Hippocampal formation (tissue), 2 donors: Measurements from ENCODE around the gene BATF3.

ENCODE experiments used
- DNase-seq, 2 donors: peaks; one replicate each; lab custom pipeline; 2025; lab: John Stamatoyannopoulos, UW

The BATF3 gene

DNA sequence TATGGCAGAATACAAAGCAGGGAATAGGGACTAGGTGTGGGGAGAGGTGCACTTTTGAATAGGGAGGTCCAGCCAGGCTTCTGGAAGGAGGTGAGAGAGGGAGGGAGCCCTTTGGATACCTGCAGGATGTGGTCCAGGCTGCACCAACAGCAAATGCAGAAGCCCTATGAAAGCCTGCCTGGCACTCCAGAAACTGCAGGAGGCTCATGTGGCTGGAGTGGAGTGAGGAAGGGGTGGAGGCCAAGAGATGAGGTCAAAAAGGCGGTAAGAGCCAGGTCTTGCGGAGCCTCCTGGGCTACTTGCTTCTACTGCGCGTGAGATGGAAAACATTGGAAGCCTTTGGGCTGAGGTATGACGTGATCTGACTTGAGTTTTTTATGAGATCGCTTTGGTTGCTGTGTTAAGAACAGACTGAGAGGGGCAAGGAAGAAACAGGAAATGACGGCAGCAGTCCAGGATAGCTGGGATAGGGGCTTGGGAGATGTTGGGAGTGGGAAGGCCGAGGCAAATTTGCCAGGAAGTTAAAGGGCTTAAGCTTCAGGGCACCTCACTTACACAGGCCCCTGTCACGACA, 4.4 kb upstream of the BATF3 start:
- no peak for DNase-seq

DNA sequence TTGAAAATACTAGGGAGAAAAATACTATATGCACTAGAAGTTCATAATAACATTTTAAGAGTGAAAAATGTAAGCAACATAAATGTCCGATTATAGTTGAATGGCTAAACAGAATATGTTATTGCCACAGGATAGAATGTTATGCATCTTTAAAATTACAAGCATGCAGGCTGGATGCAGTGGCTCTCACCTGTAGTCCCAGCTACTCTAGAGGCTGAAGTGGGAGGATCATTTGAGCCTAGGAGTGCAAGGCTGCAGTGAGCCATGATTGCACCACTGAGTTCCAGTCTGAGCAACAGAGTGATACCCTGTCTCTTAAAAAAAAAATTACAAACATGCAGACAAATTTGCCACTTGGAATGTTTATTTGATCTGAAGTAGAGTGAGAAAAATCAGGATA, 3.0 kb upstream of the BATF3 start:
- DNase-seq = no peak

GRCh38 chr1:212701910-212702309, 2.3 kb upstream of the BATF3 start:
- DNase-seq = no peak

DNA sequence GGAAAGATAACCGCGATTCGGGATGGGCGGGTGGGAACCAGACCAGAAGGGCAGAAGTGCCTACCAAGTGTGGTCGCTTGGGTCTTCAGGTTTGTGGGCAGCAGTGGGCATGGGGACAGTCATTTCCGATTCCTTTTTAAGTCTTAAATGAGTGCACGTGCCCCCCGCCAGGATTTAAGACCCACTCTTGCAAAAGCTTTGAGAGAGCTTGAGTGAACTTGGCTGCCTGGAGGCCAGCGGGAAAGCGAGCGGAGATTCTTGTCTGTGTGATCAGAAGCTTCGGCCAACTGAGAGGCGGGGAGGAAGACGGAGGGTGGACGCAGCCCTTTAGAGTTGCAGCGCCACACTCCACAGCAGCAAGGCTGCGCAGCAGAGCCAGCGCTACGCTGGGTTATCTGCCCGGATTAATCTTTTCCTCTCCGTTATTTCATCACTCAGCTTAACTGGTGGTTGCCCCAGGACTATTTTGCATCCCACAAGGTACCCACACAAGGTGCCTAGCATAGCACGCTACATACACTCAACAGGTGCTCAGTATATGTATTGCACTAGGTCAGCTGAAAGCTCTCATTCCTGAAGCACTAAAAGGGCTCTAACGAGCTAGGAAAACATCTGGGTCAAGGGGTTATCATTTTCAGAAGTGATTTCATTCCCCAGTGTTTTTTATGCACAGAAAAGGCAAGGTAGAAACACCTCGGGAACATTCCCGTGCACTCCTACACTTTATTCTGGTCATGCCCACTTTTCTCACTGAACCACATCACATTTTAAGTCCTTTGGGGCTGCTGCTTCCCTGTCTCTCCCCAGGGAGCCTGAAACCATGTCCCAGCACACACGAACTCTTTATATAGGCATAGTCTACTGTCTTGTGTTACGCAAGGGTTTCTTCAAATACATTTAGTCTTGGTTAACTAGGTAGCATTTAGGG, 1.5 kb upstream of the BATF3 start:
- peak; percentile 27 to 51 for DNase-seq

DNA sequence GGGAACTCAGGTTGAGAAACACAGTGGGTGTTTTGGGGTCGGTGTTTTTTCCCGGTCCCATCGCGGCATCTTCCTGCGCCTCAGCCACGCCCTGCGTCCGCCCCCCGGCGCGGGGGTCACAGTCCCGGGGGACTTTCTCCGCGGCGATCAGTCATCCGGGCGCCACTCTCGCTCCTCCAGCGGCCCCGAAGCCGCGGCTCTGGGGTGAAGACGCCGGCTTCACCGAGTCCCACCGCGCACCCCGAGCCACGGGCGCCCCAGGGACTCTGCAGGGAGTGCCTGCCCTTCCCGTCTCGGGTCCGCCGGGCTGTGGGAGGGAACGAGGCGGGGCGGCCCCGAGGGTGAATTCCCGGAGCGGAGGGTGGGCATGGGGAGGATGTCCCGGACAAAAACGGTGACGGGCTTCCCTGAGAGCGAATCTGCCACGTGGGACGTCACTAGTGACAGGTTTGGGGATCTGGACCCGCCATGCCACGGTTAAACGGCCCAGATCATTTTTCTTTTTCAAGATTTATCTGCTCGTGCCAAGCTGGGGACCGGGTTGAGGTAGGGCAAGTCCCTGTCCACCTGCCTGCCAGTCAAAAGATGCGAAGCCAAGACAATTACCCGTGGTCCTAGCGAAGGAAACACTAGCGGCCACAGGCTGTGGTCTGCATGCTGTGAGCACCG, 717 bp upstream of the BATF3 start:
- no peak for DNase-seq

DNA sequence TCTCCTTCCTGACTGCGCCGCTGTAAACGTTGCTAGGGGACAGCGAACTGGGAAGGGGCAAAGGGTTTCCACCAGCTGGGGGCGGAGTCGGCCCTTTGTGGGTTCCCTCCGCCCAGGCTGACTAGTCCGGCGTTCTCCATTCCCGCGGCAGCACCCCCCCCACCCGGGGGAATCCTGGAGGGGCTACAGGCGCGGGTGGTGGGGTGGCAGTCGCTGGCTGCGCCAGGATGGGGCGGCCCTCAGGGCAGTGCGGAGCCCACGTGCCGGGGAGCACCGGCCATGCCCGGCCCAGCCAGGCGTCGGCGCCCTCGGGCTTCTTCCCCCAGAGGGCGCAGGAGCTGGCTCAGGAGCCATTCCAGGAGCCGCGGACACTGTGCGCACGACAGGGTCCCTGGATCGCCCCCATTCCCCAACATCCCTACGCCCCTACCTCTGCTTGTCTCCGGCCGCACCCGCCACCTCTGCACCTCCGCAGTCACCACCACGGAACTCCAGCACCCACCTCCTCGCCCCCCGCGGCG, 476 bp downstream of the BATF3 start:
- DNase-seq = no peak

DNA sequence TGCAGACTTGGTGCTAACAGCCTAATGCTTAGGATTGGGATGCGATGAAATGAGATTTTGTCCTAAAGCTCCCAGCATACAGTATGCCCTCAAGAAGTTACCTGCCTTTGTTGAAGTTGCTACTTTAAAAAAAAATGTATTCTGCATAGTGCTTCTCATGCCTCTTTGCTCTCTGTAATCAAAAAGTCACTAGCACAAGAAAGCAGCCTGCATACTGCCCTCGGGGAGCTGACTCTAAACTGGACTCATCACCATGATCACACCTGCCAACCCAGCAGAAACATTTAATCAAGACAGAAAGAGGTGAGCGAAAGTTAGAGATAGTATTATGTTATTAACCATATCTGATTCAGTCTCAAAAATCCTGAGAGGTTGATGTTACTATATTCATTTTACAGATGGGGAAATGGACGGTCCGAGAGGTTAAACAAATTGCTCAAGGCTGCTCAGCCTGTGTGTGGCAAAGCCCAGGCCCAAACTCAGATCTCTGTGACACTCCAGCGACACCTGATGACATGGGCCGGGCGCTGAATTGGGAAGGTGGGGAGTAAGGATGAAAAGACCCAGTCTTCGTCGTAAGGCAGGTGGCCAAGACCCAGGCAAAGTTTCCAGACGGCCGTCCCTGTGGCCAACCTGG, 1.1 kb downstream of the BATF3 start:
- DNase-seq = no peak

- no peak for DNase-seq
Observed at GRCh38 chr1:212696721-212697331, 2.8 kb downstream of the BATF3 start.

DNA sequence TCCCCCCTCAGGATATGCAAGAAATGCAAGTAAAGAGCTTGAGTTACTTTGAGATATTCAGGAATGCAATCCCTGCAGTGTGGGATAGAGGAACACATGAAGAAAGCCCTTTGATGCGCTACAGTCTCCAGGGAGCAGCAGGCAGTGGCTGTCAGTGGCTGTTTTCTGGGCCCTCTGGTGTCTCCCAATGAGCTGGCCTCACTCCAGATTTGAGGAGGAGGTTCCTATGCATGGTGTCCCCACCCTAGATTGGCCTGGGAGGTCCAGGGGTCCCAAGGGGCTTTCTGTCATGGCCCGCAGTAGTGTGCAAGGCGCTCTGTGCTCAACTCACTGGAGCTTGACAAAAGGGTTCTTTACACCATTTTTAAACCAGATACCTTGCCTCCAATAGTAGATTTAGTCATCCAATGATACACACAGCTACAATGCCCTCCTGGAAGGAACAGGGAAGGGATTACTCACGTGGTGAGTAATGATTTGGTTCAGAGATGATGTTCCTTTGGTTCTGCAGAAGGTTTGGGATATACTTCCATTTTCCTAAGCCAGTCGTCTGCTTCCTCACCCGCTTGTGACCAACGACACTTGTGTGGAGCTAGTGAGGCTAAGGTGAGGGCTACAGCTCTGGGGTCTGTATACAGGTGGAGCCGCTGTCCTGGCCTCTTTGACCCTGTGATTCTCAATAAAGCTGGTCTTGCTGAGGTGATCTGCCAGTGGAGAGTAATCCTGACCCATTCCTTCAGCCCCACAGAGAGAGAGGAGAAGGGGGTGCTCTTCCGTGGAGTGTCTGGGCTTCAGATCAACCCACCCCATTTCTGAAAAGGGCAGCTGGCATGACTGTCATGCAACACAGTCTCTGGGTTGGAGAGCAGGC, 6.6 kb downstream of the BATF3 start:
- no peak for DNase-seq

- no peak for DNase-seq
Observed at GRCh38 chr1:212691561-212692071, 8.0 kb downstream of the BATF3 start.

- DNase-seq = no peak
Observed at GRCh38 chr1:212690816-212691403, 8.7 kb downstream of the BATF3 start.

DNA sequence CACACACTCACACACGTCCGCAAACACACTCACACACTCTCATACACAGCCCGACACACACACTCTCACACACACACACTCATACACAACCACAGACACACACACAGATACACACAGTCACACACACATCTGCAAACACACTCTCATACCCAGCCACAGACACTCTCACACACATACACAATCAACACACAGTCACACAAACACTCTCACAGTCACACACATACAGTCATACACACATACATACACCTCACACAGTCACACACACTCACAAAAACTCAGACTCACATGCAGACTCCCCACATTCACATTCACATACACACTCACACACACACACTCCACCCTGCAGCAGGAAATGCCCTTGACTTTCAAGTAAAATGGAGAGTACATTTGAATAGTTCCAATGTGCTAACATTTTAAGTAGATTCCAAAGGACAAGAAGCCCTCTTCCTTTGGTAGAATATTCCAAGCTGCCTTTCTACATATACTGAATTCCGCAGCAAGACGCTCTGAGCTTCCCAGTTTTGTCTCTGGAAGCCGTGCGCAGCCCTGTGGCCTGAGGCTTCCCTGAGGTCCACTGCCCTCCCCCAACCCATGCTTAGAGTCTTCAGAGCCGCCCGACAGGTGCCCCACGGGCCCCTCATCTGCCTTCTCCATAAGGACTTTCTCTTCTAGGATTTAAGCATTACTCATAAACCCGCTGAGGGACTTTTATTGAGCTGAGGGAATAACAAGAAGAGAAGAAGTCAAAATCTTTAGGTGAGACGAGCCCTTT, 9.7 kb downstream of the BATF3 start:
- no peak for DNase-seq

GRCh38 chr1:212689196-212689725, 10.4 kb downstream of the BATF3 start:
- DNase-seq = no peak

DNA sequence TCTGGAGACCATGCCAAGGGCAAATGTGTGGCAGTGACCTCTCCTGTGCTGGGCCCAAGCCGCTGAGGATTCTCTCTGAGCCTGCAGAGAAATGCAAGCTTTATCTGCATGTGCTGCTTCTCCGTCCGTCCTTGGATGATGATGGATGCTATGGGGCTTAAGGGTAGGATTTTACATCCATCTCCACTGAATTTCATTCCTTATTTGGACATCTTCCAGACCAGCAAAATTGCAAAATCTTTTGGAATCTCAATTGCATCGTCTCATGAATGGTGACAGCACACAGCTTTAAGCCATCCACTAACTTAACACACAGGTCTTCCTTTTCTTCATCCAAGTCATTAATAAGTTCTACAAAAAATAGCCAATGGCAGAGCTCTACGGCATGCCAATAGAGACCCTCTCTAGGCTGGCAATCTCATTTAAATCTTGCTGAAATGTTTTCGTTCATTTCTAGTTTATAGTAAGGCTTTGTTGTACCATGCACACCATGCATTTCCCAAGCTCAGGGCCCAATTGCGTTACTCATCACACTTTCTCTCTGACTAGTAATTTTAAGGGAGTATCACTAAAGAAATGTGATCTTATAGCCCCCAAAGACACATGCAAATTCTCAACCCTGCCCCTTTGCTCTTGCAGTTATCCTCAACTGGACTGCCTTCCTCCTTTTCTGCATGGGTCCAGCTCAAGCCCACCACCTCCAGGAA, 11.1 kb downstream of the BATF3 start:
- no peak for DNase-seq

- no peak for DNase-seq
Observed at GRCh38 chr1:212687811-212688210, 11.8 kb downstream of the BATF3 start.

- DNase-seq = no peak
Observed at GRCh38 chr1:212686591-212686990, 13.0 kb downstream of the BATF3 start.

DNA sequence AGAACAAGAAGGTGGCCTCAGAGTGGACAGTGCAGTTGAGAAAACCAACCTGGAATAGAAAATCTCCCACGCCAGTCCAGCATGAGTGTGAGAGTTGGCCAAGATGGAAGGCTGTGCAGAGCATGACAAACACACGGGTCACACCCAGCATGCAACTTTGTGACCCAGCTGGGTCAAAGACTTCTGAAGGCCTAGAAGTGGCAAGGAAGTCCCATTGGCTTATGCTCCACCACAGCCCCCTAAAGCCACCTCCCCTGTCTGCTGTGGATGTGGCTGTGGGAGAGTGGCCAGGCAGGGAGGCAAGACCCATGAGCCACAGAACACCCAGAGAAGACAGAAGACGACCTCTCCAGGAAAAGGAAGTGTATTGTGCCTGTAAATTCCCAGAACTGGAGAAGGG, 13.6 kb downstream of the BATF3 start:
- DNase-seq = no peak

DNA sequence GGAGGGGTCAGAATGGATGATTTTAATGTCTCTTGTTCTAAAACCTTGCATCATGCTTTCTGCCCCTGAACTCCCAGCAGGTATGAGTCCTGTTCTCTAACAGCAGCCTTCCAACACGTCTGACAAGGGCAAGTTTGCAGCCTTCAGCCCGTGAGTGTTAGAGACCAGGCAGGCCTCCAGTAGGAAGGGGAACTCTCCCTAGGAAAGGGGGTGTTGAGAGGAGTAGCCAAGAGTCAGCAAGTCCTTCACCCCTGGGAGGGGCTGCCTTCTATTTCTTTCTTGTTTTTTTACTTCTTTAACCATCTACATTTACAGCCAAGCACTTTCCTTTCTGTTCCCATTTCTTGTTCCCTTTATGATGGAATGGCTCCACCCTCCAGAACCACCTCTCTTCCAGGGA, 14.2 kb downstream of the BATF3 start:
- DNase-seq = no peak
